HepG2 (cell line): ENCODE measurements around the gene LCK. TPM values are rescaled to one million over a fixed set of nuclear protein-coding genes. Genes with fewer than 3 reads are reported as not detected.

Experiments
- ATAD3A ChIP-seq: sonication (generic); formaldehyde crosslinking; IDR thresholded peaks from 2 replicates; pipeline ENCODE4 v1.4.0; 2020; ENCODE audit warnings: missing genetic modification reagents
- CREM ChIP-seq, 2 experiments: sonication (generic) in 1 of 2; formaldehyde crosslinking in 1 of 2; IDR thresholded peaks; 2 replicates each; pipeline versions ENCODE4 v1.4.0 to v1.6.1; 2016 to 2020; ENCODE audit warnings: antibody characterized with exemption in 1 of 2, mild to moderate bottlenecking in 1 of 2, missing genetic modification reagents in 1 of 2
- FOSL1 ChIP-seq: sonication (generic); formaldehyde crosslinking; IDR thresholded peaks from 2 replicates; pipeline ENCODE4 v1.9.0; 2021; ENCODE audit warnings: missing genetic modification reagents, borderline replicate concordance
- MTF1 ChIP-seq: sonication (generic); formaldehyde crosslinking; IDR thresholded peaks from 2 replicates; pipeline ENCODE4 v1.5.0; 2020; ENCODE audit warnings: missing genetic modification reagents
- NFYB ChIP-seq: sonication (generic); formaldehyde crosslinking; IDR thresholded peaks from 2 replicates; pipeline ENCODE4 v1.4.0; 2020; ENCODE audit warnings: missing genetic modification reagents
- PHF21A ChIP-seq: sonication (generic); formaldehyde crosslinking; IDR thresholded peaks from 2 replicates; pipeline ENCODE4 v1.5.0; 2020; ENCODE audit warnings: mild to moderate bottlenecking, missing genetic modification reagents
- RAD51 ChIP-seq: fragments of 450-650 bp; IDR thresholded peaks from 2 replicates; pipeline ENCODE4 v1.6.1; 2016; ENCODE audit warnings: borderline replicate concordance
- RELA ChIP-seq: sonication (generic); formaldehyde crosslinking; IDR thresholded peaks from 2 replicates; pipeline ENCODE4 v1.4.0; 2020; ENCODE audit warnings: missing genetic modification reagents
- TAF15 ChIP-seq: fragments of 200-400 bp; formaldehyde crosslinking; IDR thresholded peaks from one replicate; pipeline ENCODE4 v1.6.1; 2018; ENCODE audit warnings: mild to moderate bottlenecking, low read depth, low read length; ENCODE audit not compliant: poor library complexity, severe bottlenecking
- ZNF124 ChIP-seq: sonication (generic); formaldehyde crosslinking; IDR thresholded peaks from 2 replicates; pipeline ENCODE4 v1.4.0; 2020; ENCODE audit warnings: missing genetic modification reagents
- ZNF225 ChIP-seq: sonication (generic); formaldehyde crosslinking; IDR thresholded peaks from 2 replicates; pipeline ENCODE4 v1.4.0; 2020; ENCODE audit warnings: mild to moderate bottlenecking, missing genetic modification reagents
- ZNF234 ChIP-seq: sonication (generic); formaldehyde crosslinking; conservative IDR thresholded peaks from 2 replicates; pipeline ENCODE4 v1.5.1; 2020; ENCODE audit warnings: mild to moderate bottlenecking, missing genetic modification reagents
- ZNF33A ChIP-seq: sonication (generic); formaldehyde crosslinking; IDR thresholded peaks from 2 replicates; pipeline ENCODE4 v1.5.1; 2020; ENCODE audit warnings: missing genetic modification reagents, mild to moderate bottlenecking, moderate library complexity, borderline replicate concordance
- ZNF354B ChIP-seq: sonication (generic); formaldehyde crosslinking; IDR thresholded peaks from 2 replicates; pipeline ENCODE4 v1.8.0; 2022; ENCODE audit warnings: mild to moderate bottlenecking, missing genetic modification reagents
- ZNF367 ChIP-seq: sonication (generic); formaldehyde crosslinking; IDR thresholded peaks from 2 replicates; pipeline ENCODE4 v1.4.0; 2020; ENCODE audit warnings: missing genetic modification reagents, borderline replicate concordance
- ZNF44 ChIP-seq: sonication (generic); formaldehyde crosslinking; IDR thresholded peaks from 2 replicates; pipeline ENCODE4 v1.5.1; 2020; ENCODE audit warnings: mild to moderate bottlenecking, missing genetic modification reagents
- ZNF724P ChIP-seq: sonication (generic); formaldehyde crosslinking; IDR thresholded peaks from 2 replicates; pipeline ENCODE4 v1.8.0; 2022; ENCODE audit warnings: missing genetic modification reagents, borderline replicate concordance
- ZNF75D ChIP-seq: sonication (generic); formaldehyde crosslinking; IDR thresholded peaks from 2 replicates; pipeline ENCODE4 v1.8.1; 2023; ENCODE audit warnings: missing genetic modification reagents, mild to moderate bottlenecking, borderline replicate concordance
- polyA plus RNA-seq, 8 experiments: library from polyadenylated mRNA; depleted of rRNA in 3 of 8; stranded (reverse) in 7 of 8; unstranded in 1 of 8; fragments of >200 nt; fragmentation: Illumina TruSeq in 4 of 8; extraction: Trizol in 4 of 8; gene quantifications; 2 replicates each; pipeline versions ENCODE4 v1.2.1 to v1.2.3, GENCODE V29; 2011 to 2016; ENCODE audit warnings: low read depth in 4 of 8, missing spikeins in 1 of 8, mixed read lengths in 1 of 8; ENCODE audit not compliant: insufficient read depth in 1 of 8
- total RNA-seq, 5 experiments: library from RNA; depleted of rRNA; stranded (reverse); fragments of >200 nt; fragmentation: Illumina TruSeq; extraction: Trizol; gene quantifications; 2 replicates each; pipeline ENCODE4 v1.2.3, GENCODE V29; 2016; ENCODE audit warnings: low read depth in 1 of 5
- TF ChIP-seq, protein P1 (sequence below): sonication (generic); formaldehyde crosslinking; IDR thresholded peaks from 2 replicates; pipeline ENCODE4 v1.8.1; 2023; ENCODE audit warnings: mild to moderate bottlenecking, moderate library complexity, missing genetic modification reagents
- TF ChIP-seq, protein P2 (sequence below): sonication (generic); formaldehyde crosslinking; IDR thresholded peaks from 2 replicates; pipeline ENCODE4 v1.4.0; 2020; ENCODE audit warnings: missing genetic modification reagents

LCK gene
- total and polyA plus RNA-seq, 2 of the 13 experiments (the other 11 are each of a cell fraction or from before 2014, with no cell fraction given) = 0.93 to 1.8 TPM

DNA sequence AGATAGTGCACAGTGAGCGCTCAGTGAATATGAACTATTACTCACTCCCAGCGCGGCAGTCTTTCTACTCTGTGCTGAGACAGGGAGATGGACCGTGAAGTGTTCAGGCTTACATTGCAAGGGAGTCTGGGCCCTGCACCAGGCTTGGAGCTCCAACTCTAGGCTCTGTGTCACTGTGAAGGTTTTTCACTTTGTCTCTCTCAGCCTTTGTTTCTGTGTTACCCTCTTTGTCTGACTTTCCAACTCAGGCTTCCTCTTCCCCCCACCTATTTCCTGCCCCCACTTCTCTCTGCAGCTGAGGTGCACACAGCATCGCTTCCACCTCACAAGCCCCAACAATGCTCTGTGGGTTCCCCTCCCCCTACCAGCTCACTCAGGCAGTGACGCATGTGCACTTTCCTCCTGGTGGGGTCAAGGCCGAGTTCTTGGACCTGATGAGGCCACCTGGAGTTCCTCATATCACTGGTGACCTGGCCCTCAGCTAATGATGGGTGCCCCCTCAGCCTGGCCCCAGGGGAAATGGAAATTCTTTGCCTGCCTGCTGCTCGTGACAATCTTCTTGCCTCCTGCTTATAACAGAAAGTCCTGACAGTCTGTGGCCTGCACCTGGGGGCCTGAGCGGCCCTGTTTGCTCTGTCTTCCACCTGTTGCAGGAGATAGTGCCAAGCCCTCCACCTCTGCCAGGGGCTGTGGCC, 1.1 kb upstream of the LCK start (continued):
- TF ChIP-seq ZNF724P (CRISPR knock-in tag) (no peak; the same call in 1 of the 2 replicates), ZNF354B (CRISPR knock-in tag) (0 out of 2 replicates have a peak, but pooled peaks have one; percentile 46), ATAD3A (CRISPR knock-in tag) (no peak), NFYB (CRISPR knock-in tag) (no peak), ZNF225 (peak; percentile 57; the same call in 1 of the 2 replicates), FOSL1 (CRISPR knock-in tag) (0 out of 2 replicates have a peak, but pooled peaks have one; percentile 49), RELA (CRISPR knock-in tag) (no peak), ZNF367 (no peak), RAD51 (no peak), ZNF75D (CRISPR knock-in tag) (no peak), MTF1 (no peak), ZNF234 (CRISPR knock-in tag) (no peak), ZNF33A (CRISPR knock-in tag) (no peak), ZNF124 (CRISPR knock-in tag) (peak; percentile 85; the same call in 1 of the 2 replicates), TAF15 (no peak), CREM (IDR thresholded peaks at IDR 0.05) (peak; percentile 83), CREM (CRISPR knock-in tag; IDR thresholded peaks at IDR 0.05) (no peak), PHF21A (CRISPR knock-in tag) (peak; percentile 92), ZNF44 (CRISPR knock-in tag) (peak; percentile 62; the same call in 1 of the 2 replicates)
- TF ChIP-seq, protein P1, sequence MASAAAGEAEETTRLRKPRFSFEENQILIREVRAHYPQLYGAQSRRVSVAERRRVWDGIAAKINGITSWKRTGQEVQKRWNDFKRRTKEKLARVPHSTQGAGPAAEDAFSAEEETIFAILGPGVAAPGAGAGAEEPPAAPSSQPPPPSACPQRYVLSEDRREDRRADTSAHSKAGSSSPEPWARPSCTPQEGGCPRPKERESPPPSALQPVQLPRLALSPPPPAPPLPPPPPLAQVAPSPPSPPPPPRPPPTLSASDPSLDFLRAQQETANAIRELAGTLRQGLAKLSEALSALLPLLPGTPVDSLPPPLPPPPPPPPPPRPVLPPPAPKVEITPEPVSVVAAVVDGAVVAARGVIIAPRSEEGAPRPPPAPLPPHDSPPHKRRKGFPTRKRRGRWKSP = peak; percentile 46; the same call in 1 of the 2 replicates
- TF ChIP-seq, protein P2, sequence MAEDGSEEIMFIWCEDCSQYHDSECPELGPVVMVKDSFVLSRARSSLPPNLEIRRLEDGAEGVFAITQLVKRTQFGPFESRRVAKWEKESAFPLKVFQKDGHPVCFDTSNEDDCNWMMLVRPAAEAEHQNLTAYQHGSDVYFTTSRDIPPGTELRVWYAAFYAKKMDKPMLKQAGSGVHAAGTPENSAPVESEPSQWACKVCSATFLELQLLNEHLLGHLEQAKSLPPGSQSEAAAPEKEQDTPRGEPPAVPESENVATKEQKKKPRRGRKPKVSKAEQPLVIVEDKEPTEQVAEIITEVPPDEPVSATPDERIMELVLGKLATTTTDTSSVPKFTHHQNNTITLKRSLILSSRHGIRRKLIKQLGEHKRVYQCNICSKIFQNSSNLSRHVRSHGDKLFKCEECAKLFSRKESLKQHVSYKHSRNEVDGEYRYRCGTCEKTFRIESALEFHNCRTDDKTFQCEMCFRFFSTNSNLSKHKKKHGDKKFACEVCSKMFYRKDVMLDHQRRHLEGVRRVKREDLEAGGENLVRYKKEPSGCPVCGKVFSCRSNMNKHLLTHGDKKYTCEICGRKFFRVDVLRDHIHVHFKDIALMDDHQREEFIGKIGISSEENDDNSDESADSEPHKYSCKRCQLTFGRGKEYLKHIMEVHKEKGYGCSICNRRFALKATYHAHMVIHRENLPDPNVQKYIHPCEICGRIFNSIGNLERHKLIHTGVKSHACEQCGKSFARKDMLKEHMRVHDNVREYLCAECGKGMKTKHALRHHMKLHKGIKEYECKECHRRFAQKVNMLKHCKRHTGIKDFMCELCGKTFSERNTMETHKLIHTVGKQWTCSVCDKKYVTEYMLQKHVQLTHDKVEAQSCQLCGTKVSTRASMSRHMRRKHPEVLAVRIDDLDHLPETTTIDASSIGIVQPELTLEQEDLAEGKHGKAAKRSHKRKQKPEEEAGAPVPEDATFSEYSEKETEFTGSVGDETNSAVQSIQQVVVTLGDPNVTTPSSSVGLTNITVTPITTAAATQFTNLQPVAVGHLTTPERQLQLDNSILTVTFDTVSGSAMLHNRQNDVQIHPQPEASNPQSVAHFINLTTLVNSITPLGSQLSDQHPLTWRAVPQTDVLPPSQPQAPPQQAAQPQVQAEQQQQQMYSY (CRISPR knock-in tag) = no peak
